Heart left ventricle (tissue), 13 donors: Measurements from ENCODE around the gene NUP214.

Experiments
- CTCF ChIP-seq, 12 donors: fragments of 200-600 bp; sonication (generic) in 4 of 12; IDR thresholded peaks; one replicate each; pipeline versions ENCODE4 v1.5.0 to v1.8.0; 2018 to 2022; ENCODE audit warnings: antibody characterized with exemption in 12 of 12, mild to moderate bottlenecking in 5 of 12
- POLR2A ChIP-seq, 2 donors: fragments of 450-650 bp; IDR thresholded peaks; one replicate each; pipeline ENCODE4 v1.6.1; 2017; ENCODE audit warnings: antibody characterized with exemption in 2 of 2, mild to moderate bottlenecking in 2 of 2, moderate library complexity in 2 of 2
- donor health status: ischemic (EF 13 %, LVEDD 7.1; RV severe dilation, severe dysfunction).
- donor health status: DM: no; HTN: yes; CAD: no.
- donor health status: DM: no; HTN: no; CAD: no.
- donor health status: ischemic (EF 25% LVEDD 6.9; RV normal size, moderate dysfunction).
- donor health status: ischemic (EF 25% LVEDD 5.7; RV mildly dilated, moderate dysfunction).
- donor health status: ischemic (EF 35%, LVEDD 5.7; RV mildly dilated, moderate dysfunction).
- donor health status: nonischemic (EF 11% LVEDD 7.7; RV severe dilation, severe dysfunction).
- donor health status: DM: yes; HTN: yes; CAD: no.
- donor health status: PGD.
- donor health status: ischemic (EF 29% LVEDD 5.4; RV normal size, mild dysfunction).
- donor health status: nonischemic (EF 23%, LVEDD 6.1; RV moderate dilation, normal function).

- TF ChIP-seq CTCF (IDR thresholded peaks at IDR 0.05) = no peak
- TF ChIP-seq POLR2A (IDR thresholded peaks at IDR 0.05) = no peak
Observed at GRCh38 chr9:131173995-131174394, 48.6 kb downstream of the NUP214 start.
